HepG2 (cell line): ENCODE results near the gene PHIP. TPM values are rescaled to one million over a fixed set of nuclear protein-coding genes. Genes with fewer than 3 reads are reported as not detected.

Source experiments
- ATAC-seq: fragments of 200-7000 bp; cut with Tn5 transposase; 3 replicates; pipeline ENCODE4 v1.9.1; 2020; ENCODE audit warnings: mild to moderate bottlenecking, moderate library complexity
- BruUV-seq: library from RNA; stranded (reverse); fragments of 400-500 nt; replicated peaks from 2 replicates; lab custom pipeline; 2021; lab: Mats Ljungman, UMichigan
- CTCF ChIA-PET: fragments of 300-600 bp; formaldehyde crosslinking; extraction: SDS; loops from one replicate; lab custom pipeline; 2021; ENCODE audit warnings: low total read pairs, inconsistent platforms, low intra/inter-chr PET ratio; lab: Yijun Ruan, JAX
- POLR2A ChIA-PET: fragments of 350-600 bp; sonication (Branson Sonifier 250); formaldehyde crosslinking; loops from one replicate; lab custom pipeline; 2020; ENCODE audit warnings: antibody characterized with exemption, inconsistent platforms; lab: Yijun Ruan, JAX
- DNase-seq: peaks from one replicate; pipeline ENCODE4 v3.0.0-alpha.2; 2015; ENCODE audit warnings: low spot score
- FAIRE-seq: peaks from 3 replicates; lab custom pipeline; 2011; peaks lifted over from hg19 to GRCh38; lab: Jason Lieb, UNC
- H2AFZ ChIP-seq: one replicate; pipeline ENCODE4 v1.6.1; 2011; ENCODE audit warnings: low read length, inconsistent platforms
- H3K27ac ChIP-seq: fragments of 300-600 bp; 3 replicates; pipeline ENCODE4 v1.8.0; 2011; ENCODE audit warnings: mixed run types, mild to moderate bottlenecking, mixed read lengths, low read length, inconsistent platforms; ENCODE audit not compliant: insufficient read depth; ENCODE audit errors: extremely low read length
- H3K27me3 ChIP-seq, 2 experiments: fragments of 200-600 bp in 1 of 2; 2 replicates in 1 of 2; 3 replicates in 1 of 2; pipeline versions ENCODE4 v1.6.0 to v1.8.0; 2011; ENCODE audit warnings: low read length in 2 of 2, mild to moderate bottlenecking in 2 of 2, moderate library complexity in 2 of 2, inconsistent platforms in 1 of 2; ENCODE audit not compliant: insufficient read depth in 2 of 2, control insufficient read depth in 1 of 2
- H3K36me3 ChIP-seq, 2 experiments: fragments of 200-600 bp in 1 of 2; replicated peaks in 1 of 2; 2 replicates in 1 of 2; 3 replicates in 1 of 2; pipeline versions ENCODE4 v1.5.1 to v1.8.0; 2011; ENCODE audit warnings: low read length in 2 of 2, inconsistent platforms in 1 of 2; ENCODE audit not compliant: insufficient read depth in 2 of 2, control insufficient read depth in 1 of 2
- H3K4me1 ChIP-seq: 2 replicates; pipeline ENCODE4 v1.5.1; 2012; ENCODE audit warnings: low read length, inconsistent platforms; ENCODE audit not compliant: insufficient read depth
- H3K4me2 ChIP-seq: 2 replicates; pipeline ENCODE4 v1.6.0; 2011; ENCODE audit warnings: low read depth, low read length, inconsistent platforms
- H3K4me3 ChIP-seq, 3 experiments: fragments of 200-600 bp in 1 of 3; sonication (generic), shearing (Covaris generic) in 1 of 3; replicated peaks in 1 of 3; 2 replicates each; pipeline ENCODE4 v1.5.1; 2011 to 2016; ENCODE audit warnings: low read length in 3 of 3, inconsistent platforms in 2 of 3, low read depth in 2 of 3, mild to moderate bottlenecking in 2 of 3, control low read depth in 1 of 3, mixed read lengths in 1 of 3; ENCODE audit not compliant: insufficient read depth in 1 of 3
- H3K79me2 ChIP-seq: one replicate; pipeline ENCODE4 v1.6.1; 2011; ENCODE audit warnings: low read length, inconsistent platforms; ENCODE audit not compliant: insufficient read depth
- H3K9ac ChIP-seq: 2 replicates; pipeline ENCODE4 v1.6.0; 2011; ENCODE audit warnings: mild to moderate bottlenecking, low read depth, low read length, inconsistent platforms; ENCODE audit not compliant: insufficient read depth
- H3K9me3 ChIP-seq: 2 replicates; pipeline ENCODE4 v1.5.1; 2012; ENCODE audit warnings: mild to moderate bottlenecking, low read length
- H4K20me1 ChIP-seq: 2 replicates; pipeline ENCODE4 v1.6.0; 2011; ENCODE audit warnings: inconsistent platforms, mild to moderate bottlenecking, low read length, moderate library complexity; ENCODE audit not compliant: insufficient read depth
- CREB3 ChIP-seq: sonication (generic); formaldehyde crosslinking; IDR thresholded peaks from 2 replicates; pipeline ENCODE4 v1.5.0; 2020; ENCODE audit warnings: missing genetic modification reagents
- EHMT2 ChIP-seq: fragments of 200-600 bp; sonication (generic); IDR thresholded peaks from 2 replicates; pipeline ENCODE4 v1.7.0; 2017; ENCODE audit warnings: antibody characterized with exemption, low read depth, low read length, borderline replicate concordance
- HDAC6 ChIP-seq: fragments of 200-600 bp; sonication (generic); IDR thresholded peaks from 2 replicates; pipeline ENCODE4 v1.7.0; 2017; ENCODE audit warnings: mild to moderate bottlenecking, antibody characterized with exemption, low read length, low read depth
- MZF1 ChIP-seq: sonication (generic); formaldehyde crosslinking; IDR thresholded peaks from 2 replicates; pipeline ENCODE4 v1.8.1; 2023; ENCODE audit warnings: mild to moderate bottlenecking, missing genetic modification reagents, borderline replicate concordance
- RARG ChIP-seq: sonication (generic); formaldehyde crosslinking; IDR thresholded peaks from 2 replicates; pipeline ENCODE4 v1.4.0; 2020; ENCODE audit warnings: low read depth, mild to moderate bottlenecking, missing genetic modification reagents
- SCMH1 ChIP-seq: sonication (generic); formaldehyde crosslinking; IDR thresholded peaks from 2 replicates; pipeline ENCODE4 v1.9.0; 2021; ENCODE audit warnings: missing genetic modification reagents, mild to moderate bottlenecking, borderline replicate concordance
- TRIM24 ChIP-seq: sonication (generic); formaldehyde crosslinking; IDR thresholded peaks from 2 replicates; pipeline ENCODE4 v1.8.0; 2022; ENCODE audit warnings: mild to moderate bottlenecking, missing genetic modification reagents
- ZEB1 ChIP-seq: IDR thresholded peaks from 2 replicates; pipeline ENCODE4 v1.6.1; 2012; ENCODE audit warnings: mild to moderate bottlenecking, low read depth, inconsistent platforms; ENCODE audit not compliant: insufficient replicate concordance
- ZNF138 ChIP-seq: sonication (generic); formaldehyde crosslinking; IDR thresholded peaks from 2 replicates; pipeline ENCODE4 v1.5.0; 2020; ENCODE audit warnings: mild to moderate bottlenecking, low read depth, missing genetic modification reagents
- ZNF773 ChIP-seq: sonication (generic); formaldehyde crosslinking; IDR thresholded peaks from 2 replicates; pipeline ENCODE4 v1.4.0; 2020; ENCODE audit warnings: missing genetic modification reagents, borderline replicate concordance
- ZNF788 ChIP-seq: sonication (generic); formaldehyde crosslinking; IDR thresholded peaks from 2 replicates; pipeline ENCODE4 v1.5.0; 2020; ENCODE audit warnings: mild to moderate bottlenecking, missing genetic modification reagents, borderline replicate concordance
- ZNF878 ChIP-seq: sonication (generic); formaldehyde crosslinking; IDR thresholded peaks from 2 replicates; pipeline ENCODE4 v1.8.1; 2023; ENCODE audit warnings: mild to moderate bottlenecking, missing genetic modification reagents, moderate library complexity
- ZNF879 ChIP-seq: sonication (generic); formaldehyde crosslinking; IDR thresholded peaks from 2 replicates; pipeline ENCODE4 v1.8.1; 2023; ENCODE audit warnings: missing genetic modification reagents
- WGBS: methylation state at CpG from one replicate; pipeline ENCODE4 v1.1.6; 2017; ENCODE audit warnings: low lambda C conversion rate; 5-methylcytosine and 5-hydroxymethylcytosine counted together
- in situ Hi-C: cut with HindIII; loops from 2 replicates; pipeline ENCODE4 v1.10.0; 2017; ENCODE audit warnings: low pct_unique_long_range_greater_than_20kb; ENCODE audit not compliant: extremely low pct_ligation_motif_present
- intact Hi-C: fragments of 100-400 bp; cut with micrococcal nuclease; formaldehyde crosslinking; loops from one replicate; pipeline ENCODE4 v1.10.0; 2022; ENCODE audit not compliant: unreplicated experiment
- polyA plus RNA-seq, 8 experiments: library from polyadenylated mRNA; depleted of rRNA in 3 of 8; stranded (reverse) in 7 of 8; unstranded in 1 of 8; fragments of >200 nt; fragmentation: Illumina TruSeq in 4 of 8; extraction: Trizol in 4 of 8; gene quantifications; 2 replicates each; pipeline versions ENCODE4 v1.2.1 to v1.2.3, GENCODE V29; 2011 to 2016; ENCODE audit warnings: low read depth in 4 of 8, missing spikeins in 1 of 8, mixed read lengths in 1 of 8; ENCODE audit not compliant: insufficient read depth in 1 of 8
- total RNA-seq, 5 experiments: library from RNA; depleted of rRNA; stranded (reverse); fragments of >200 nt; fragmentation: Illumina TruSeq; extraction: Trizol; gene quantifications; 2 replicates each; pipeline ENCODE4 v1.2.3, GENCODE V29; 2016; ENCODE audit warnings: low read depth in 1 of 5
- TF ChIP-seq, protein P1 (sequence below): sonication (generic); formaldehyde crosslinking; conservative IDR thresholded peaks from 2 replicates; pipeline ENCODE4 v1.8.0; 2022; ENCODE audit warnings: missing genetic modification reagents
- TF ChIP-seq, protein P2 (sequence below): sonication (generic); formaldehyde crosslinking; IDR thresholded peaks from 2 replicates; pipeline ENCODE4 v1.5.0; 2020; ENCODE audit warnings: mild to moderate bottlenecking, missing genetic modification reagents

The PHIP gene
- total and polyA plus RNA-seq, 2 of the 13 experiments (the other 11 are each of a cell fraction or from before 2014, with no cell fraction given) = 6.5 to 23.5 TPM

DNA sequence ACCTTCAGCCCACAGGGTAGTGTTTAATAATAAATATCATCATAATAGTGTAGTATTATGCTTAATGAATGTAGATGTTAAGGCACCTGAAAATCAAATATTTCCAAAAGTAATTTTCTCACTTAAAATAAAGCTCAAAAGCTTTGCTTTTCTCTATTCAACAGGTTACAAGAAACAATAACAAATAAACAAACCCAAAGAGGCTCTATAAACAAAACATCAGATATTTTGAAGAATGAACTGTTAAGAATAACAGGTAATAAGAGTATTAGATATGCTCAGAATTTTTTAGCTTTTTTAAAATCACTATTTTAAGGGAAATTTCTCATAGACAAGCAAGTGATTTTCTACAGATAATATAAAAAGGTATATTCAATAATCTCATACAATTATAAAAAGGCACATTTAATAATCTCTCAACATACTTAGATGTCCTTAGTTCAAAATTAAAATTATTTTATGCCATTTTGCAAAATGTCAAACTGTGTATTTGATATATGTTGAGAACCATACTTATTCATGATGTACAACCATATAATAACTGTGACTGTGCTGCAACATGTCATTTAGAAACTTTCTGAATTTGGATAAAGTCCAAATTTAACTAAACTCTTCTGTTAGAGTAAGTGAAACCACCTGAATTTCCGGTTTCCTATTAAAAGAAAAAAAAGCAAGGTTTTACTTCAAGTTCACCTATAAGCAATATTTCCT is 35.8 kb downstream of the PHIP start:
- Histone ChIP-seq H3K9ac (no peak overlapping the region), H3K4me3 (no peak overlapping the region), H3K4me2 (no peak overlapping the region), H2AFZ (no peak overlapping the region), H3K27me3 (no peaks in the 10 kb centered on the region), H3K27ac (no peak overlapping the region), H3K36me3 (peaks cover 6 to 12% of the 10 kb centered on the region in 2 experiments), H3K79me2 (peaks cover 10% of the 10 kb centered on the region), H4K20me1 (no peaks in the 10 kb centered on the region), H3K9me3 (no peaks in the 10 kb centered on the region), H3K4me1 (peaks cover 19% of the 10 kb centered on the region)
- intact Hi-C loops (no loop called here), in situ Hi-C loops (no loop called here)
- no TSS peak for BruUV-seq
- CTCF ChIA-PET = no interaction called here
- POLR2A ChIA-PET = no interaction called here
- FAIRE-seq (no peak), ATAC-seq (no peak), DNase-seq (no peak)
- TF ChIP-seq, protein P1, sequence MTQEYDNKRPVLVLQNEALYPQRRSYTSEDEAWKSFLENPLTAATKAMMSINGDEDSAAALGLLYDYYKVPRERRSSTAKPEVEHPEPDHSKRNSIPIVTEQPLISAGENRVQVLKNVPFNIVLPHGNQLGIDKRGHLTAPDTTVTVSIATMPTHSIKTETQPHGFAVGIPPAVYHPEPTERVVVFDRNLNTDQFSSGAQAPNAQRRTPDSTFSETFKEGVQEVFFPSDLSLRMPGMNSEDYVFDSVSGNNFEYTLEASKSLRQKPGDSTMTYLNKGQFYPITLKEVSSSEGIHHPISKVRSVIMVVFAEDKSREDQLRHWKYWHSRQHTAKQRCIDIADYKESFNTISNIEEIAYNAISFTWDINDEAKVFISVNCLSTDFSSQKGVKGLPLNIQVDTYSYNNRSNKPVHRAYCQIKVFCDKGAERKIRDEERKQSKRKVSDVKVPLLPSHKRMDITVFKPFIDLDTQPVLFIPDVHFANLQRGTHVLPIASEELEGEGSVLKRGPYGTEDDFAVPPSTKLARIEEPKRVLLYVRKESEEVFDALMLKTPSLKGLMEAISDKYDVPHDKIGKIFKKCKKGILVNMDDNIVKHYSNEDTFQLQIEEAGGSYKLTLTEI (CRISPR knock-in tag) = no peak
- TF ChIP-seq, protein P2, sequence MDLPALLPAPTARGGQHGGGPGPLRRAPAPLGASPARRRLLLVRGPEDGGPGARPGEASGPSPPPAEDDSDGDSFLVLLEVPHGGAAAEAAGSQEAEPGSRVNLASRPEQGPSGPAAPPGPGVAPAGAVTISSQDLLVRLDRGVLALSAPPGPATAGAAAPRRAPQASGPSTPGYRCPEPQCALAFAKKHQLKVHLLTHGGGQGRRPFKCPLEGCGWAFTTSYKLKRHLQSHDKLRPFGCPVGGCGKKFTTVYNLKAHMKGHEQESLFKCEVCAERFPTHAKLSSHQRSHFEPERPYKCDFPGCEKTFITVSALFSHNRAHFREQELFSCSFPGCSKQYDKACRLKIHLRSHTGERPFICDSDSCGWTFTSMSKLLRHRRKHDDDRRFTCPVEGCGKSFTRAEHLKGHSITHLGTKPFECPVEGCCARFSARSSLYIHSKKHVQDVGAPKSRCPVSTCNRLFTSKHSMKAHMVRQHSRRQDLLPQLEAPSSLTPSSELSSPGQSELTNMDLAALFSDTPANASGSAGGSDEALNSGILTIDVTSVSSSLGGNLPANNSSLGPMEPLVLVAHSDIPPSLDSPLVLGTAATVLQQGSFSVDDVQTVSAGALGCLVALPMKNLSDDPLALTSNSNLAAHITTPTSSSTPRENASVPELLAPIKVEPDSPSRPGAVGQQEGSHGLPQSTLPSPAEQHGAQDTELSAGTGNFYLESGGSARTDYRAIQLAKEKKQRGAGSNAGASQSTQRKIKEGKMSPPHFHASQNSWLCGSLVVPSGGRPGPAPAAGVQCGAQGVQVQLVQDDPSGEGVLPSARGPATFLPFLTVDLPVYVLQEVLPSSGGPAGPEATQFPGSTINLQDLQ = no peak
- TF ChIP-seq ZNF879 (CRISPR knock-in tag) = no peak
- no peak for TF ChIP-seq TRIM24 (CRISPR knock-in tag)
- no peak for TF ChIP-seq ZNF138
- TF ChIP-seq CREB3 (CRISPR knock-in tag) = no peak
- TF ChIP-seq MZF1 (CRISPR knock-in tag) = no peak
- no peak for TF ChIP-seq ZEB1
- no peak for TF ChIP-seq ZNF878 (CRISPR knock-in tag)
- TF ChIP-seq ZNF773 (CRISPR knock-in tag) = no peak
- TF ChIP-seq SCMH1 = no peak
- no peak for TF ChIP-seq EHMT2
- no peak for TF ChIP-seq ZNF788
- TF ChIP-seq HDAC6 = no peak
- TF ChIP-seq RARG (CRISPR knock-in tag) = no peak
- WGBS = 95% methylated on average over 1 of the region's 1 CpG
